Measurements from ENCODE around the gene OCRL.

Gene OCRL

GRCh38 chrX:129631849-129632248 is 91.8 kb downstream of the OCRL start:
- Histone ChIP-seq H3K9me3 (no peaks in the 10 kb centered on the region), H3K4me1 (peaks cover 0 to 9% (median 4%) of the 10 kb centered on the region in 4 donors), H3K27me3 (no peaks in the 10 kb centered on the region), H3K4me3 (no peak overlapping the region), H3K36me3 (no peaks in the 10 kb centered on the region), H3K27ac (no peak overlapping the region)
- no peak for TF ChIP-seq CTCF (IDR thresholded peaks at IDR 0.05)
- DNase-seq = no peak
- intact Hi-C loops (cut with DNase I; ENCODE audit: low total_unique reads) = no loop called here

- intact Hi-C loops (cut with DNase I; ENCODE audit: low total_unique reads) = no loop called here
- no peaks in the 10 kb centered on the region for H3K9me3 ChIP-seq
- no peak overlapping the region for H3K27ac ChIP-seq
- no peak for DNase-seq
- no peak overlapping the region for H3K4me3 ChIP-seq
- H3K4me1 ChIP-seq = peaks cover 0 to 9% (median 4%) of the 10 kb centered on the region in 4 donors
- no peaks in the 10 kb centered on the region for H3K27me3 ChIP-seq
- H3K36me3 ChIP-seq = no peaks in the 10 kb centered on the region
- no peak for TF ChIP-seq CTCF (IDR thresholded peaks at IDR 0.05)
These were observed 92.4 kb downstream of the OCRL start for GRCh38 chrX:129632443-129632842.

GRCh38 chrX:129634541-129634940 is 94.5 kb downstream of the OCRL start:
- no peak overlapping the region for H3K27ac ChIP-seq
- intact Hi-C loops (cut with DNase I; ENCODE audit: low total_unique reads) = no loop called here

GRCh38 chrX:129636175-129636681 is 96.2 kb downstream of the OCRL start:
- no peak for DNase-seq
- no peak overlapping the region for H3K27ac ChIP-seq
- H3K36me3 ChIP-seq = no peaks in the 10 kb centered on the region
- no peaks in the 10 kb centered on the region for H3K27me3 ChIP-seq
- H3K4me3 ChIP-seq = no peak overlapping the region
- peaks cover 0 to 4% (median 0%) of the 10 kb centered on the region in 3 donors for H3K9me3 ChIP-seq
- no peaks in the 10 kb centered on the region for H3K4me1 ChIP-seq
- no peak for TF ChIP-seq CTCF (IDR thresholded peaks at IDR 0.05)
- intact Hi-C loops (cut with DNase I; ENCODE audit: low total_unique reads) = loop anchor here (2.0 kb wide), 1 partner anchor 91 kb away; no protein-coding TSS in a partner anchor

More at GRCh38 chrX:129634541-129634940, 94.5 kb downstream of the OCRL start:
- Histone ChIP-seq H3K4me3 (no peak overlapping the region), H3K4me1 (peaks cover 0 to 6% (median 2%) of the 10 kb centered on the region in 4 donors), H3K27me3 (no peaks in the 10 kb centered on the region), H3K36me3 (no peaks in the 10 kb centered on the region), H3K9me3 (no peaks in the 10 kb centered on the region)
- TF ChIP-seq CTCF (IDR thresholded peaks at IDR 0.05) = no peak
- no peak for DNase-seq

- peak; percentile 82 to 86 for TF ChIP-seq CTCF (IDR thresholded peaks at IDR 0.05)
- H3K36me3 ChIP-seq = no peaks in the 10 kb centered on the region
- no peak overlapping the region for H3K27ac ChIP-seq
- peak; percentile 54 to 78 for DNase-seq
- H3K9me3 ChIP-seq = peaks cover 0 to 10% (median 0%) of the 10 kb centered on the region in 3 donors
- intact Hi-C loops (cut with DNase I; ENCODE audit: low total_unique reads) = loop anchor here (2.0 kb wide), 1 partner anchor 89 kb away; no protein-coding TSS in a partner anchor
- H3K4me1 ChIP-seq = no peaks in the 10 kb centered on the region
- H3K27me3 ChIP-seq = no peaks in the 10 kb centered on the region
- no peak overlapping the region for H3K4me3 ChIP-seq
These were observed 97.4 kb downstream of the OCRL start for GRCh38 chrX:129637217-129638109.

Measured in tibial artery (tissue), 4 donors.